GM21825 (cell line): ENCODE measurements around the gene BCL7A.
"Not testable (repeated sequence)": the region's sequence is repeated elsewhere in the genome, so short reads cannot be mapped to it uniquely, and the experiment has no call there.

ENCODE experiments used
- ATAC-seq: cut with Tn5 transposase; IDR thresholded peaks from one replicate; pipeline ENCODE4 v1.9.1; 2021; ENCODE audit warnings: mild to moderate bottlenecking, moderate library complexity; ENCODE audit not compliant: unreplicated experiment

Gene BCL7A

DNA sequence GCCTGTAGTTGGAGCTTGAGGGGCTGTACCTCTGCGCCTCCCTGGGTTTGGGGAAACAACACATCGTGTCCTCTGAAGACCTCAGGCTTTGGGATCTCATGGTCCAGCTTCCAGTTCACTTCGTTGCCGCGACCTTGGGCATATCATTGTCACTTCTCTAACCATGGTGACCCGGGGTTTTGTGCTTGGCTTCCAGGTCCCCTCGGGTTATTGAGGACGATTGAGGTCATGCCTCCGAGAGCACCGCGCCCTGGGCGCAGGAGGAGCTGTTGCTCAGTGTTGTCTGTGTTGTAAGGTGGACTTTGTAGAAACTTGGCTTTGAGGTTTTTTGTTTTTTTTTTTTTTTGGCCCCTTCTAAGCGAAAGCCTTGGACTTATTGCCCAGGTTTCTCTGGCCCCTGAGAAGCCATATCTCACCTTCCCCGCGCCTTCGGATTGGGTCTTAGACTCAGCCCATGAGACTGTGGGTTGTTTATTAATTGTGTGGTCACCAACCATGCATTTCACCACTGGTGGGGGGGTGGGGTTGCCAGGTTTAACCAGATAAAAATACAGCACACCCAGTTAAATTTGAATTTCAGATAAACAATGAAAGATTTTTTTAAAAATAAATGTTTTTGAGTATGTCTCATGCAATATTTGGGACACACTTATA lies 2.6 kb downstream of the BCL7A start:
- no peak for ATAC-seq

- no peak for ATAC-seq
Observed at GRCh38 chr12:122026706-122027333, 5.1 kb downstream of the BCL7A start.

GRCh38 chr12:122028165-122028904 lies 6.7 kb downstream of the BCL7A start:
- no peak for ATAC-seq

- ATAC-seq: no peak
Observed at GRCh38 chr12:122028905-122029560, 7.3 kb downstream of the BCL7A start.

GRCh38 chr12:122029620-122030423 lies 8.1 kb downstream of the BCL7A start:
- ATAC-seq: no peak

DNA sequence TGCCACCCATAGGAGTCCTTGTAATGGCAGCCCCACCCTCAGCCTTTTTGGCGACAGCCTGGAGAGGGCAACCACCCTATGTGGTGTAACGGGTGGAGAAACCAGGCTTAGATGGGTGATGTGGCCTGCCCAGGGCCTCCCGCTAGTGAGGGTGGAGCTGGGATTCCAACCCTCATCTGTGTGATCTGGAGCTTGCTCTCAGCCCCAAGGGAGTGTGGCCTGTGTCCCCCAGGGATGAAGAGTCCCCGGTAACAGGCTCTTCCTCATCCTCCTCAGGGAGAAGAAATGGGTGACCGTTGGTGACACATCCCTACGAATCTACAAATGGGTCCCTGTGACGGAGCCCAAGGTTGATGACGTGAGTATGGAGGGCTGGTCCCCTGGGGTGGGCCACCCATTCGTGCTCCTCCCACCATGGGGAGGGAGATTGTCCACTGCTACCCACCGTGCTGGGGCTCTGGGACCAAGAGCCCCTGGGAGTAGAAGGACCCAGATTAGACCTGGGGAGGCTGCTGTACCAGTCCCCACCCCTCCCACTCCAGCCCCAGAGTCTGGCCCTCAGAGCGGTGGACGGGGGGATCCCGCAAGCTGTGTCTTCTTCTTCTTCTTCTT lies 8.8 kb downstream of the BCL7A start:
- no peak for ATAC-seq

- no peak for ATAC-seq
Observed at GRCh38 chr12:122031342-122032216, 9.9 kb downstream of the BCL7A start.

- no peak for ATAC-seq
Observed at GRCh38 chr12:122032580-122032979, 10.9 kb downstream of the BCL7A start.

GRCh38 chr12:122035292-122035691 lies 13.6 kb downstream of the BCL7A start:
- no peak for ATAC-seq

DNA sequence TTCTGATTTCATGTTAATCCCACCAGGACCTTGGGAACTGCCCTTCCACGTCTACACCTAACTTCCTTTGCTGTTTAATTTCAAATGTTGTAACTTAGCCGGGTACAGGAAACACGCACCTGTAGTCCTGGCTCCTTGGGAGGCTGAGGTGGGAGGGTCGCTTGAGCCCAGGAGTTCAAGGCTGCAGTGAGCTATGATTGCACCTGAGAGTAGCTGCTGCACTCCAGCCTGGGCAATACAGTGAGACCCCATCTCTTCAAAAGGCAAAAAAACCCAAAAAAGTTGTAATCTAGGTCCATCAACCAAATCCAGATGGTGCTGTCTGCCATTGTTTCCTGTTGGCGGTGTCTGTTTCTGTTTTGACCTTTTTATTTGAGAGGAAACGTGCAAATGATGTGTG lies 14.5 kb downstream of the BCL7A start:
- no peak for ATAC-seq

DNA sequence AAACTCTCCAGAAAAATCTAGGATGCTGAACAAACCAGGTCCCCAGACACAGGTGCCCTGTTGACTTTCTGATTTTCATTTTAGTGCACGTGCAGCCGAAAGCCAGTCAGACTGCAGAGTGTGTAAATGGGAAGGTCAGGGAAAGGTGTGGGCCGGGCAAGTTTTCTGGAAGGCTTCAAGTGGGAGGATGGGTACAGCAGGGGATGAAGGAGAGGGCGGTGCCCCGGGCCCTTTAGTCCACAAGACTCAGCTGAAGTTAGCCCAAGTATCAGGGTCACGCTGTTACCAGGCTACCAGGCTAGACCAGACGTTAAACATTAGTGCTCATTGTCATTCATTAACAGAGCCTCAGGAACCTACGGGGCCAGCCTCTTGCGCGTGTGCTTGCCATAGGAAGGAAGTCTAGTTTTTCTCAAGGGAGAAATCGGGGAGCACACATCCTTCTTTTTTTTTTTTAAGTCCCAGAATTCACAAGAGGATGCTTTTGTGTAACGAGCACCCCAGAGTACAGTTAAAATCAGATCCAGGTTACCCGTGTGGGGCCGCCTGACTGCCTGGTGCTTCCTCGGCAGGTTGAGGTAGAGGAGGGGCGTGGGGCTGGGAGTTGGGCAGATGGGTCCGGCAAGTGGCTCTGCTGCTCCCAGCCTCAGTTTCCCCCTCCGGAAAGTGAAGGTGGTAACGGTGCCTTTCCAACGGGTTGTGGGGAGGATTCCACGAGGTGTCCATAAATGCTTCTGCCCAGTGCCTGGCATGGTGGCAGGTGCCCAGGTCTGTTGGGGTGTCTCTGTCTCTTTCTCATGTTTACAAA lies 19.1 kb downstream of the BCL7A start:
- ATAC-seq: no peak

GRCh38 chr12:122041458-122041857 lies 19.8 kb downstream of the BCL7A start:
- not testable (repeated sequence) for ATAC-seq

DNA sequence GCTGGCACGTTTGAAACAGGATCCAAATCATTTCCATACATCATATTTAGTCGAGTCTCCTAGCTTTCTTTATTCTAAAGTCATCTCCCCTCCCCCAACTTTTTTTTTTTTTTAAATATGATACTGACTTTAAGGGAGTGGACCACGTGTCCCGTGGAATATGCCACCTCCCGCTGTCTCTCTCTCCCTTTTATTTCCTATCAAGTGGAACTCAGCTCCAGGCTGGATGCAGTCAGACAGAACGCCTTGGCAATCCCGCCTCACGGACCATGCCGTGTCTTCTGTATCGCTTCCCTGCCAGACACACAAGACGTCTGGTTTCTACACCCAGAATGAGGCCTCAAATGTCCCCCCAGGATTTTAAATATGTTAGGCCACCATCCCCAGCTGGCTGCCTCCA lies 21.2 kb downstream of the BCL7A start:
- ATAC-seq: no peak

- ATAC-seq: no peak
Observed at GRCh38 chr12:122043476-122043875, 21.8 kb downstream of the BCL7A start.

- ATAC-seq: no peak
Observed at GRCh38 chr12:122045262-122045661, 23.6 kb downstream of the BCL7A start.

- no peak for ATAC-seq
Observed at GRCh38 chr12:122046145-122046544, 24.5 kb downstream of the BCL7A start.

DNA sequence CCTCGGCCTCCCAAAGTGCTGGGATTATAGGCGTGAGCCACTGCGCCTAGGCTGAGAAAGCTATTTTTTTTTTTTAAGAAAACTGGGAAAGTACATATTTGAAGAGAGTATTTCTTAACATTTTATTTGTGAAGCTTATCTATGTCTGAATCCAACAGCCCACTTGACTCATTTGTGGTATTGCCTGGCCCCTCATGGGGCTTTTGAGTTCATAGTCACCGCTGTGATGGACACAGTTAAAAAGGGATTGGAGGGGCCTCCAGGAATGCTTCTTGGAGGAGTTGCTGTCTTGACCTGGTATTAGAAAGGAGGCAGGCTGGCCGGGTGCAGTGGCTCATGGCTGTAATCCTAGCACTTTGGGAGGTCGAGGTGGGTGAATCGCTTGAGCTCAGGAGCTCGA lies 26.5 kb downstream of the BCL7A start:
- ATAC-seq: no peak

- ATAC-seq: no peak
Observed at GRCh38 chr12:122049827-122050226, 28.1 kb downstream of the BCL7A start.

- no peak for ATAC-seq
Observed at GRCh38 chr12:122050706-122051105, 29.0 kb downstream of the BCL7A start.
